ENCODE data around the gene CLIC3. TPM values are rescaled to one million over a fixed set of nuclear protein-coding genes. Genes with fewer than 3 reads are reported as not detected.
A peak's percentile ranks its signal among the peaks of the same experiment; 100 is the strongest.

Gene CLIC3
- total RNA-seq, 4 donors from 2014 or later = 0.36 TPM; not detected in 3

GRCh38 chr9:137028263-137029057 is 32.1 kb upstream of the CLIC3 start:
- ATAC-seq (peak; percentile 79 to 81), DNase-seq (peak; percentile 28 to 41)
- intact Hi-C loops (cut with DNase I; ENCODE audit: low total_unique reads) = loop anchor here (2.0 to 5.0 kb wide), 2 partner anchors 84 to 181 kb away; partner anchors contain the start of genes C8G, FBXW5 and PHPT1
- Histone ChIP-seq H3K36me3 (no peaks in the 10 kb centered on the region), H3K27ac (peak overlapping the region; percentile 41 to 67 (median 54)), H3K4me3 (peak overlapping the region; percentile 76 to 91 (median 79)), H3K27me3 (no peaks in the 10 kb centered on the region), H3K4me1 (peaks cover 20 to 23% of the 10 kb centered on the region in 2 donors), H3K9me3 (no peaks in the 10 kb centered on the region)
- in situ Hi-C loops (cut with MboI; ENCODE audit: low sequenced_read_pairs in 4 of 4) = no loop called here
- TF ChIP-seq POLR2A (IDR thresholded peaks at IDR 0.05) = no peak
- TF ChIP-seq, protein P1, sequence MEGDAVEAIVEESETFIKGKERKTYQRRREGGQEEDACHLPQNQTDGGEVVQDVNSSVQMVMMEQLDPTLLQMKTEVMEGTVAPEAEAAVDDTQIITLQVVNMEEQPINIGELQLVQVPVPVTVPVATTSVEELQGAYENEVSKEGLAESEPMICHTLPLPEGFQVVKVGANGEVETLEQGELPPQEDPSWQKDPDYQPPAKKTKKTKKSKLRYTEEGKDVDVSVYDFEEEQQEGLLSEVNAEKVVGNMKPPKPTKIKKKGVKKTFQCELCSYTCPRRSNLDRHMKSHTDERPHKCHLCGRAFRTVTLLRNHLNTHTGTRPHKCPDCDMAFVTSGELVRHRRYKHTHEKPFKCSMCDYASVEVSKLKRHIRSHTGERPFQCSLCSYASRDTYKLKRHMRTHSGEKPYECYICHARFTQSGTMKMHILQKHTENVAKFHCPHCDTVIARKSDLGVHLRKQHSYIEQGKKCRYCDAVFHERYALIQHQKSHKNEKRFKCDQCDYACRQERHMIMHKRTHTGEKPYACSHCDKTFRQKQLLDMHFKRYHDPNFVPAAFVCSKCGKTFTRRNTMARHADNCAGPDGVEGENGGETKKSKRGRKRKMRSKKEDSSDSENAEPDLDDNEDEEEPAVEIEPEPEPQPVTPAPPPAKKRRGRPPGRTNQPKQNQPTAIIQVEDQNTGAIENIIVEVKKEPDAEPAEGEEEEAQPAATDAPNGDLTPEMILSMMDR (IDR thresholded peaks at IDR 0.05 in 4 of 5, conservative IDR thresholded peaks at IDR 0.05 in 1 of 5) = peak in 3 of 5 experiments; percentile 7 to 28 (median 19)

- H3K27ac ChIP-seq = peak within 1 kb of the TSS; percentile 43 to 67 (median 64)
- in situ Hi-C loops (cut with MboI; ENCODE audit: low sequenced_read_pairs in 4 of 4) (no loop called here), intact Hi-C loops (cut with DNase I; ENCODE audit: low total_unique reads) (loop anchor here (2.0 to 5.0 kb wide), 2 partner anchors 83 to 180 kb away; partner anchors contain the start of genes C8G, FBXW5 and PHPT1)
- H3K9me3 ChIP-seq = no peaks in the 10 kb centered on the region
- H3K4me3 ChIP-seq = peak within 1 kb of the TSS; percentile 76 to 91 (median 79)
- H3K36me3 ChIP-seq = no peaks in the 10 kb centered on the region
- peaks cover 20 to 23% of the 10 kb centered on the region in 2 donors for H3K4me1 ChIP-seq
- H3K27me3 ChIP-seq = no peaks in the 10 kb centered on the region
- ATAC-seq (peak; percentile 31 to 35), DNase-seq (no peak)
- TF ChIP-seq POLR2A (IDR thresholded peaks at IDR 0.05) = peak in 1 of 2 donors; percentile 26
- TF ChIP-seq, protein P1 (IDR thresholded peaks at IDR 0.05 in 4 of 5, conservative IDR thresholded peaks at IDR 0.05 in 1 of 5) = no peak
Observed at GRCh38 chr9:137027369-137028262, 31.2 kb upstream of the CLIC3 start, which contains the start of gene ABCA2. ABCA2 (minus strand) TSS chr9:137028237; CDS start chr9:137028140, 97 bp downstream.

DNA sequence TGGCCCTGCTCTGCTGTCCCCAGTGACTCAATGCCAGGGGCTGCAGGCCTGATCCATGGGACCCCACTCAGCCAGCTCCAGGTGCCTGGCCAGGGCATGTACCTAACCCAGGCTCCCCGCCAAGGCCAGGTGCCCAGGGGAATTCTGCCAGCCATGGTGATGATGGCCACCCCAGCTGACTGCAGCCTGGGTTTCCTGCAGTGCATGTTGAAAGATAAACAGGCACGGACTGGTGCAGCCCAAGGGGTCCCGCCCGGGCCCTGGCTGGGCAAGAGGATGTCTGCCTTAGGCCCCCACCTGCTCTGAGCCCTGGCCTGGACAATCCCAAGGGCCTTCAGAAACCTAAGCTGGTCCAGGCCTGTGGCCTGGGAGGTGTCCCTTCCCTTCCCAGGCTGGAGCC is 30.5 kb upstream of the CLIC3 start:
- ATAC-seq = no peak
- H3K36me3 ChIP-seq = no peaks in the 10 kb centered on the region
- intact Hi-C loops (cut with DNase I; ENCODE audit: low total_unique reads) (loop anchor here (5.0 kb wide), 1 partner anchor 180 kb away; the partner anchor contains the start of gene PHPT1), in situ Hi-C loops (cut with MboI; ENCODE audit: low sequenced_read_pairs in 4 of 4) (no loop called here)
- no peak overlapping the region for H3K27ac ChIP-seq
- H3K27me3 ChIP-seq = no peaks in the 10 kb centered on the region
- peak overlapping the region in 3 of 4 donors; percentile 62 to 66 (median 62) for H3K4me3 ChIP-seq
- DNase-seq = no peak
- peaks cover 20 to 23% of the 10 kb centered on the region in 2 donors for H3K4me1 ChIP-seq
- TF ChIP-seq POLR2A (IDR thresholded peaks at IDR 0.05) = no peak
- TF ChIP-seq, protein P1 (IDR thresholded peaks at IDR 0.05 in 4 of 5, conservative IDR thresholded peaks at IDR 0.05 in 1 of 5) = no peak
- H3K9me3 ChIP-seq = no peaks in the 10 kb centered on the region

DNA sequence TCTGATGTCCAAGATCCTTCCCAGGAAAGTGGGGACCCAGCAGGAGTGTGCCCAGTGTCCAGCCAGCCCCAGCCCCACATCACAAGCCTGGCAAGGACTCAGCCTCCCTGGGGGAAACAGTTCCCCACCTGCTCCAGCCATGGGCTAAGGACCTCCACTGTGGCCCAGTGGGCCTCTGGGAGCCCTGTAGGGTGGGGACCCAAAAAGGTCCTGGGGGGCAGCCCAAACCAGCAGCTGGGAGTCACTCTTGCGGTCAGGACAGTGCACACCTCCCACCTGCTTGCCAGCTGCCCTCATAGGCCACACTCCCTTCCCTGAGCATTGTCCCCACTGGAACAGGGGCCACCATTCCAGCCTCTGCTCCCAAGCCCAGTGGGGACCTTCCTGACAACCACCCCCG is 30.0 kb upstream of the CLIC3 start:
- TF ChIP-seq, protein P1 (IDR thresholded peaks at IDR 0.05 in 4 of 5, conservative IDR thresholded peaks at IDR 0.05 in 1 of 5) = no peak
- TF ChIP-seq POLR2A (IDR thresholded peaks at IDR 0.05) = no peak
- in situ Hi-C loops (cut with MboI; ENCODE audit: low sequenced_read_pairs in 4 of 4) (no loop called here), intact Hi-C loops (cut with DNase I; ENCODE audit: low total_unique reads) (loop anchor here (5.0 kb wide), 1 partner anchor 179 kb away; the partner anchor contains the start of gene PHPT1)
- ATAC-seq (no peak), DNase-seq (no peak)
- peaks cover 20 to 23% of the 10 kb centered on the region in 2 donors for H3K4me1 ChIP-seq
- peaks cover 0 to under 1% of the 10 kb centered on the region in 2 donors for H3K36me3 ChIP-seq
- no peaks in the 10 kb centered on the region for H3K9me3 ChIP-seq
- no peak overlapping the region for H3K27ac ChIP-seq
- H3K27me3 ChIP-seq = no peaks in the 10 kb centered on the region
- no peak overlapping the region for H3K4me3 ChIP-seq
